MM.1S (cell line): Measurements from ENCODE around the gene ZBTB44.

ENCODE experiments used
- DNase-seq: peaks from one replicate; pipeline ENCODE4 v3.0.0-alpha.2; 2015
- H2AFZ ChIP-seq: fragments of 300-600 bp; sonication (generic); 2 replicates; pipeline ENCODE4 v1.6.0; 2016; ENCODE audit warnings: antibody characterized with exemption, low read length
- H3F3A ChIP-seq: fragments of 300-600 bp; sonication (generic); 2 replicates; pipeline ENCODE4 v1.6.1; 2016; ENCODE audit warnings: mild to moderate bottlenecking, antibody characterized with exemption, low read length, moderate library complexity, mixed read lengths; ENCODE audit not compliant: insufficient read depth
- H3K27ac ChIP-seq: fragments of 300-600 bp; sonication (generic); 2 replicates; pipeline ENCODE4 v1.5.1; 2016; ENCODE audit warnings: mild to moderate bottlenecking, low read length
- H3K27me3 ChIP-seq: fragments of 300-600 bp; sonication (generic); replicated peaks from 2 replicates; pipeline ENCODE4 v1.6.0; 2016; ENCODE audit warnings: low read length; ENCODE audit not compliant: insufficient read depth
- H3K36me3 ChIP-seq: fragments of 300-600 bp; sonication (generic); replicated peaks from 2 replicates; pipeline ENCODE4 v1.6.1; 2016; ENCODE audit warnings: mild to moderate bottlenecking, low read length, mixed read lengths; ENCODE audit not compliant: insufficient read depth
- H3K4me1 ChIP-seq: fragments of 300-600 bp; sonication (generic); 2 replicates; pipeline ENCODE4 v1.6.1; 2016; ENCODE audit warnings: low read length, mixed read lengths
- H3K4me2 ChIP-seq: fragments of 300-600 bp; sonication (generic); 2 replicates; pipeline ENCODE4 v1.6.0; 2016; ENCODE audit warnings: low read depth, low read length
- H3K4me3 ChIP-seq: fragments of 300-600 bp; sonication (generic); 2 replicates; pipeline ENCODE4 v1.5.1; 2016; ENCODE audit warnings: low read length, mixed read lengths
- H3K79me2 ChIP-seq: fragments of 300-600 bp; sonication (generic); 2 replicates; pipeline ENCODE4 v1.6.1; 2016; ENCODE audit warnings: mixed run types, low read length, mixed read lengths
- H3K9ac ChIP-seq: fragments of 300-600 bp; sonication (generic); 2 replicates; pipeline ENCODE4 v1.6.1; 2016; ENCODE audit warnings: low read length, mixed read lengths
- H3K9me2 ChIP-seq: fragments of 300-600 bp; sonication (generic); replicated peaks from 2 replicates; pipeline ENCODE4 v1.6.1; 2016; ENCODE audit warnings: mild to moderate bottlenecking, low read length, mixed read lengths; ENCODE audit not compliant: insufficient read depth
- H3K9me3 ChIP-seq: fragments of 300-600 bp; sonication (generic); replicated peaks from 2 replicates; pipeline ENCODE4 v1.6.1; 2016; ENCODE audit warnings: mild to moderate bottlenecking, low read length, mixed read lengths; ENCODE audit not compliant: insufficient read depth
- H4K20me1 ChIP-seq: fragments of 300-600 bp; sonication (generic); 2 replicates; pipeline ENCODE4 v1.6.1; 2016; ENCODE audit warnings: mild to moderate bottlenecking, low read length, moderate library complexity, mixed read lengths; ENCODE audit not compliant: insufficient read depth
- EZH2 ChIP-seq: fragments of 300-600 bp; sonication (generic); optimal IDR thresholded peaks from 2 replicates; pipeline ENCODE3; 2017; ENCODE audit warnings: low read depth, mild to moderate bottlenecking, antibody characterized with exemption, low read length, mixed read lengths
- EZH2phosphoT487 ChIP-seq: fragments of 300-600 bp; sonication (generic); IDR thresholded peaks from 2 replicates; pipeline ENCODE4 v1.6.1; 2018; ENCODE audit warnings: antibody characterized with exemption, low read length
- TF ChIP-seq, protein P1 (sequence below): fragments of 300-600 bp; sonication (generic); IDR thresholded peaks from 2 replicates; pipeline ENCODE4 v1.5.1; 2016; ENCODE audit warnings: antibody characterized with exemption, low read length, mixed read lengths

Gene ZBTB44

GRCh38 chr11:130227373-130227772, 87.3 kb downstream of the ZBTB44 start:
- no peak overlapping the region for H3K4me3 ChIP-seq
- no peaks in the 10 kb centered on the region for H3F3A ChIP-seq
- H3K27ac ChIP-seq, result no peak overlapping the region
- H3K4me2 ChIP-seq, result no peak overlapping the region
- DNase-seq, result no peak
- H3K9me3 ChIP-seq, result no peaks in the 10 kb centered on the region
- no peaks in the 10 kb centered on the region for H3K36me3 ChIP-seq
- no peaks in the 10 kb centered on the region for H3K4me1 ChIP-seq
- no peaks in the 10 kb centered on the region for H3K79me2 ChIP-seq
- H3K9ac ChIP-seq, result no peak overlapping the region
- no peaks in the 10 kb centered on the region for H3K9me2 ChIP-seq
- H3K27me3 ChIP-seq, result no peaks in the 10 kb centered on the region
- no peak overlapping the region for H2AFZ ChIP-seq
- TF ChIP-seq EZH2phosphoT487 (no peak), EZH2 (no peak)
- TF ChIP-seq, protein P1, sequence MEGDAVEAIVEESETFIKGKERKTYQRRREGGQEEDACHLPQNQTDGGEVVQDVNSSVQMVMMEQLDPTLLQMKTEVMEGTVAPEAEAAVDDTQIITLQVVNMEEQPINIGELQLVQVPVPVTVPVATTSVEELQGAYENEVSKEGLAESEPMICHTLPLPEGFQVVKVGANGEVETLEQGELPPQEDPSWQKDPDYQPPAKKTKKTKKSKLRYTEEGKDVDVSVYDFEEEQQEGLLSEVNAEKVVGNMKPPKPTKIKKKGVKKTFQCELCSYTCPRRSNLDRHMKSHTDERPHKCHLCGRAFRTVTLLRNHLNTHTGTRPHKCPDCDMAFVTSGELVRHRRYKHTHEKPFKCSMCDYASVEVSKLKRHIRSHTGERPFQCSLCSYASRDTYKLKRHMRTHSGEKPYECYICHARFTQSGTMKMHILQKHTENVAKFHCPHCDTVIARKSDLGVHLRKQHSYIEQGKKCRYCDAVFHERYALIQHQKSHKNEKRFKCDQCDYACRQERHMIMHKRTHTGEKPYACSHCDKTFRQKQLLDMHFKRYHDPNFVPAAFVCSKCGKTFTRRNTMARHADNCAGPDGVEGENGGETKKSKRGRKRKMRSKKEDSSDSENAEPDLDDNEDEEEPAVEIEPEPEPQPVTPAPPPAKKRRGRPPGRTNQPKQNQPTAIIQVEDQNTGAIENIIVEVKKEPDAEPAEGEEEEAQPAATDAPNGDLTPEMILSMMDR, result no peak
- H4K20me1 ChIP-seq, result no peaks in the 10 kb centered on the region

- Histone ChIP-seq H3K9me3 (no peaks in the 10 kb centered on the region), H3K27ac (no peak overlapping the region), H2AFZ (no peak overlapping the region), H3K9ac (no peak overlapping the region), H3K79me2 (no peaks in the 10 kb centered on the region), H3K4me3 (no peak overlapping the region), H3K36me3 (no peaks in the 10 kb centered on the region), H3F3A (no peaks in the 10 kb centered on the region), H3K9me2 (no peaks in the 10 kb centered on the region), H3K27me3 (no peaks in the 10 kb centered on the region), H4K20me1 (no peaks in the 10 kb centered on the region), H3K4me2 (no peak overlapping the region), H3K4me1 (no peaks in the 10 kb centered on the region)
- TF ChIP-seq, protein P1, result no peak
- TF ChIP-seq EZH2phosphoT487 (no peak), EZH2 (no peak)
- no peak for DNase-seq
Measured at GRCh38 chr11:130223291-130223971, 91.3 kb downstream of the ZBTB44 start.

GRCh38 chr11:130220311-130221035, 94.2 kb downstream of the ZBTB44 start:
- Histone ChIP-seq H3K36me3 (no peaks in the 10 kb centered on the region), H3K4me2 (no peak overlapping the region), H3K4me1 (no peaks in the 10 kb centered on the region), H3K4me3 (no peak overlapping the region), H3F3A (no peaks in the 10 kb centered on the region), H3K79me2 (no peaks in the 10 kb centered on the region), H3K9me2 (no peaks in the 10 kb centered on the region), H3K9ac (no peak overlapping the region), H3K27ac (no peak overlapping the region), H3K27me3 (no peaks in the 10 kb centered on the region), H3K9me3 (no peaks in the 10 kb centered on the region), H4K20me1 (no peaks in the 10 kb centered on the region), H2AFZ (no peak overlapping the region)
- no peak for TF ChIP-seq EZH2
- TF ChIP-seq, protein P1, result no peak
- TF ChIP-seq EZH2phosphoT487, result no peak
- no peak for DNase-seq
